GM12892 (cell line): ENCODE measurements around the gene MRPL39.
A peak's percentile ranks its signal among the peaks of the same experiment; 100 is the strongest.

ENCODE experiments used
- DNase-seq: peaks from one replicate; pipeline ENCODE4 v3.0.0; 2011; ENCODE audit not compliant: insufficient read length
- FAIRE-seq: peaks from 2 replicates; lab custom pipeline; 2011; peaks lifted over from hg19 to GRCh38; lab: Jason Lieb, UNC
- POLR2A ChIP-seq: IDR thresholded peaks from 2 replicates; pipeline ENCODE4 v1.6.1; 2011; ENCODE audit warnings: low read depth, low read length, control low read depth
- POLR2AphosphoS5 ChIP-seq: IDR thresholded peaks from 2 replicates; pipeline ENCODE4 v1.6.1; 2011; ENCODE audit warnings: low read depth, low read length, control low read depth
- TAF1 ChIP-seq: IDR thresholded peaks from 2 replicates; pipeline ENCODE4 v1.6.1; 2011; ENCODE audit warnings: low read depth, mild to moderate bottlenecking, control low read depth, low read length, borderline replicate concordance

The MRPL39 gene

GRCh38 chr21:25555492-25555891, 51.8 kb downstream of the MRPL39 start:
- FAIRE-seq (no peak), DNase-seq (no peak)

GRCh38 chr21:25552856-25553255, 54.4 kb downstream of the MRPL39 start:
- FAIRE-seq (peak; percentile 9), DNase-seq (no peak)
- TF ChIP-seq POLR2AphosphoS5 (no peak), POLR2A (no peak), TAF1 (no peak)

More at GRCh38 chr21:25555492-25555891, 51.8 kb downstream of the MRPL39 start:
- no peak for TF ChIP-seq TAF1
- no peak for TF ChIP-seq POLR2AphosphoS5
- no peak for TF ChIP-seq POLR2A

GRCh38 chr21:25551569-25551968, 55.7 kb downstream of the MRPL39 start:
- DNase-seq (no peak), FAIRE-seq (peak; percentile 72)
- TF ChIP-seq POLR2A (no peak), POLR2AphosphoS5 (no peak), TAF1 (no peak)

GRCh38 chr21:25550352-25551120, 56.7 kb downstream of the MRPL39 start:
- FAIRE-seq (peak; percentile 53), DNase-seq (no peak)
- TF ChIP-seq TAF1, result no peak
- no peak for TF ChIP-seq POLR2AphosphoS5
- no peak for TF ChIP-seq POLR2A

- FAIRE-seq (peak; percentile 17), DNase-seq (no peak)
- no peak for TF ChIP-seq TAF1
- no peak for TF ChIP-seq POLR2A
- no peak for TF ChIP-seq POLR2AphosphoS5
Measured at GRCh38 chr21:25541042-25541441, 66.2 kb downstream of the MRPL39 start.

GRCh38 chr21:25539606-25540005, 67.7 kb downstream of the MRPL39 start:
- FAIRE-seq (no peak), DNase-seq (no peak)
- TF ChIP-seq POLR2A (no peak), TAF1 (no peak), POLR2AphosphoS5 (no peak)

- DNase-seq, result no peak
- TF ChIP-seq POLR2AphosphoS5 (no peak), POLR2A (no peak)
- FAIRE-seq, result no peak
Measured at GRCh38 chr21:25537174-25537573, 70.1 kb downstream of the MRPL39 start.

- no peak for DNase-seq
- no peak for TF ChIP-seq POLR2A
- no peak for TF ChIP-seq TAF1
- TF ChIP-seq POLR2AphosphoS5, result no peak
- no peak for FAIRE-seq
Measured at GRCh38 chr21:25536752-25537151, 70.5 kb downstream of the MRPL39 start.

GRCh38 chr21:25535849-25536248, 71.4 kb downstream of the MRPL39 start:
- no peak for DNase-seq
- no peak for FAIRE-seq
- no peak for TF ChIP-seq POLR2A
- TF ChIP-seq TAF1, result no peak
- TF ChIP-seq POLR2AphosphoS5, result no peak
